Left lung (tissue), 10 donors: ENCODE data around the gene TSC22D2. TPM values are rescaled to one million over a fixed set of nuclear protein-coding genes. Genes with fewer than 3 reads are reported as not detected.

Source experiments
- ATAC-seq: fragments of 200-7000 bp; cut with Tn5 transposase; one replicate; pipeline ENCODE4 v1.9.1; 2020; ENCODE audit warnings: moderate library complexity
- DNase-seq, 4 donors: peaks; one replicate each; pipeline ENCODE4 v3.0.0-alpha.2; 2013 to 2020
- H3K27ac ChIP-seq, 2 donors: fragments of 200-600 bp; sonication (generic) in 1 of 2; one replicate each; pipeline versions ENCODE4 v1.5.0 to v1.8.0; 2020 to 2021
- H3K27me3 ChIP-seq, 2 donors: fragments of 200-600 bp; sonication (generic) in 1 of 2; one replicate each; pipeline versions ENCODE4 v1.5.0 to v1.8.0; 2020 to 2021
- H3K36me3 ChIP-seq, 2 donors: fragments of 200-600 bp; sonication (generic) in 1 of 2; one replicate each; pipeline versions ENCODE4 v1.5.0 to v1.8.0; 2020 to 2021
- H3K4me1 ChIP-seq, 2 donors: fragments of 200-600 bp; one replicate each; pipeline ENCODE4 v1.8.0; 2021
- H3K4me3 ChIP-seq, 2 donors: fragments of 200-600 bp; sonication (generic) in 1 of 2; one replicate each; pipeline versions ENCODE4 v1.5.0 to v1.8.0; 2020 to 2021; ENCODE audit warnings: mild to moderate bottlenecking in 1 of 2
- H3K9me3 ChIP-seq, 2 donors: fragments of 200-600 bp; sonication (generic) in 1 of 2; one replicate each; pipeline versions ENCODE4 v1.5.0 to v1.8.0; 2020 to 2021
- intact Hi-C, 2 donors: fragments of 100-400 bp; cut with DNase I; formaldehyde crosslinking; loops; one replicate each; pipeline versions ENCODE4 v1.11.2 to v1.14.2; 2022
- polyA plus RNA-seq, 6 donors: library from polyadenylated mRNA; unstranded; fragments of 120-200 nt; gene quantifications; one replicate each; pipeline ENCODE4 v1.2.1, GENCODE V29; 2013; ENCODE audit not compliant: insufficient read length in 6 of 6
- total RNA-seq, 2 donors: library from RNA; stranded (reverse); fragmentation: NEBNext Ultra II Directional; extraction: Animal tissue kit (Norgen Biotek cat#: 25700); gene quantifications; one replicate each; pipeline ENCODE4 v1.2.1, GENCODE V29; 2021
- TF ChIP-seq, protein P1 (sequence below), 2 donors: fragments of 200-600 bp; sonication (generic) in 1 of 2; IDR thresholded peaks; one replicate each; pipeline versions ENCODE4 v1.5.0 to v1.8.0; 2021; ENCODE audit warnings: antibody characterized with exemption in 2 of 2
- donor health status: DM: no; HTN: yes; CAD: no.
- donor health status: DM: no; HTN: no; CAD: no.

The TSC22D2 gene
- total and polyA plus RNA-seq, 8 donors = 25.9 to 92.9 (median 81.9) TPM

DNA sequence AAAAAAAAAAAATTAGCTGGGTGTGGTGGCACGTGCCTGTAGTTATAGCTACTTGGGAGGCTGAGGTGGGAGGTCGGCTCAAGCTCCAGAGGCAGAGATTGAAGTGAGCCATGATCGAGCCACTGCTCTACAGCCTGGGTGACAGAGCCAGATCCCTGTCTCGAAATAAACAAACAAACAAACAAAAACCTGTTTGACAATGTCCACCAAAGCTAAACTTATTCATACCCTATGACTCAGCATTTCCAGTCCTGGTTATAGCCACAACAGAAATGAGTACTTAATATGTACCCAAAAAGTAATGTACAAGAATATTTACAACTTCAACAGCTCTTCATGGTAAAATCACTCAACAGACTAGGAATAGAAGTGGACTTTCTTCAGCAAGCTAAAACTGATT, 107.1 kb downstream of the TSC22D2 start:
- no peaks in the 10 kb centered on the region for H3K4me1 ChIP-seq
- no peaks in the 10 kb centered on the region for H3K36me3 ChIP-seq
- H3K27me3 ChIP-seq = no peaks in the 10 kb centered on the region
- no peak overlapping the region for H3K27ac ChIP-seq
- no peak overlapping the region for H3K4me3 ChIP-seq
- DNase-seq = no peak
- H3K9me3 ChIP-seq = no peaks in the 10 kb centered on the region
- intact Hi-C loops = no loop called here
- TF ChIP-seq, protein P1, sequence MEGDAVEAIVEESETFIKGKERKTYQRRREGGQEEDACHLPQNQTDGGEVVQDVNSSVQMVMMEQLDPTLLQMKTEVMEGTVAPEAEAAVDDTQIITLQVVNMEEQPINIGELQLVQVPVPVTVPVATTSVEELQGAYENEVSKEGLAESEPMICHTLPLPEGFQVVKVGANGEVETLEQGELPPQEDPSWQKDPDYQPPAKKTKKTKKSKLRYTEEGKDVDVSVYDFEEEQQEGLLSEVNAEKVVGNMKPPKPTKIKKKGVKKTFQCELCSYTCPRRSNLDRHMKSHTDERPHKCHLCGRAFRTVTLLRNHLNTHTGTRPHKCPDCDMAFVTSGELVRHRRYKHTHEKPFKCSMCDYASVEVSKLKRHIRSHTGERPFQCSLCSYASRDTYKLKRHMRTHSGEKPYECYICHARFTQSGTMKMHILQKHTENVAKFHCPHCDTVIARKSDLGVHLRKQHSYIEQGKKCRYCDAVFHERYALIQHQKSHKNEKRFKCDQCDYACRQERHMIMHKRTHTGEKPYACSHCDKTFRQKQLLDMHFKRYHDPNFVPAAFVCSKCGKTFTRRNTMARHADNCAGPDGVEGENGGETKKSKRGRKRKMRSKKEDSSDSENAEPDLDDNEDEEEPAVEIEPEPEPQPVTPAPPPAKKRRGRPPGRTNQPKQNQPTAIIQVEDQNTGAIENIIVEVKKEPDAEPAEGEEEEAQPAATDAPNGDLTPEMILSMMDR (IDR thresholded peaks at IDR 0.05) = no peak
- no peak for ATAC-seq

Other genes starting within 250 kb of the TSC22D2 start
- gene SERP1, start 138.2 kb downstream of the TSC22D2 start, total RNA-seq = 100 to 1,000 TPM; 138 to 155 TPM
- 100 to 1,000 TPM; 137 to 170 (median 150) TPM for gene SERP1, start 138.2 kb downstream of the TSC22D2 start, polyA plus RNA-seq
- gene EIF2A, start 138.5 kb downstream of the TSC22D2 start, total RNA-seq = 10 to 100 TPM; 63.2 to 84.8 TPM
- gene EIF2A, start 138.5 kb downstream of the TSC22D2 start, polyA plus RNA-seq = 100 to 1,000 TPM; 164 to 200 (median 187) TPM
- 100 to 1,000 TPM; 115 to 163 TPM for gene SELENOT, start 195.0 kb downstream of the TSC22D2 start, total RNA-seq
- gene SELENOT, start 195.0 kb downstream of the TSC22D2 start, polyA plus RNA-seq = 10 to 100 TPM; 62.7 to 87.6 (median 77.5) TPM